ENCODE measurements around the gene TTLL6.

The TTLL6 gene

DNA sequence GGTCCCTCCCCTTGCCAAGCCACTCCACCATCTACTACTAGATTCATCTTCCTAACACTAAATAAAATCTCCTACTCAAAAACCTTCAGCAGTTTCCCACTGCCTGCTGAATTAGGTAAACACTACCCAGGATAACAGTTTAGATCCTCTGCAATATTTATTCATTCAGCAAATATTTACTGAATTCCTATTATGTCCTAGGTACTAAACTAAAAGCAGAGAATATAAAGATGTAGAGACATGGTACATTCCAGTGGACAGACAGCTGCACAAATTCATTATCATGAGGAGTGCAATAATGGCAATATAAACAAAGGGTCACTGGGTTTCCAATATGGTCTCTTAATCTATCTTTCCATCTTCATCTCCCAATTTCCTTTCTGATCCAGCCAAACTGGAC, 57.7 kb downstream of the TTLL6 start:
- no peak for DNase-seq

DNA sequence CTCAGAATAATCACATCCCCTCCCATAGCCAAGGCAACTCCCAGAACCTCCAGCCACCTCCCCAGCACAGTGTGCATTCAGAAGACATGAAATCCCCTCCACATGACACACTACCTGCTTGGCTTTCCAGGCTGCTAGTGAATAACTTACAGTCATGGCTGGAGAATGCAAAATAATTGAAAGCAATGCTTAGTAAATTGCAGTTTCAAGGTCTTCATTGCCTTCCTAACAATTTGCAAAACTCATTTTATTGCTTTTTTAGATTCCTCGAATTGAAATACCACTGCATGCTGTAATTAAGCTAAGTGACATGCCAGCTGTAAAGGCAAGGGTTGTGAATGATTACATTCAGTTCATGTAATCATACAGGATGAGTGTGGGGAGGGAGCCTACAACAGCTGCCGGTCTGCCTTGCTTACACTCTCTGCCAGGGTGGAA, 59.5 kb downstream of the TTLL6 start:
- no peak for DNase-seq

DNA sequence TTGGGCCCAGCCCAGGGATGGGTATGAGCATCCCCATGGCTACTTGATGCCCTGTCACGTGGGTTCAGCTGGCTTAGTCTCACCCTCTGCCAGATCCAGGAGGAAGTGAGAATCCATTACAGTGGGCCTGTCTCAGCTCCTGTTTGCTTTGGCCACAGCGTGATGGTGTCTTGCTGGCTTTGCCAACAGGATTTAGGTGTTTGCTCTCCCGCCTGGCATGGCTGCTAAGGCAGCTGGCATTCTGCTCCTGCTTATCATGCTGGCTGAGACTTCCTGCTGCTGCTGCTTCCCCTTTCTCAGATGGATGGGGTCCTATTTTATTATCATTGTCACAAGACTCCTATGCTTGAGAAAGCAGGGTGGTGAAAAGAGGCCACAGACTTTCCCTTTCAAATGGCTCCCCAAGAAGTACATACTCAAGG, 60.2 kb downstream of the TTLL6 start:
- DNase-seq = no peak

DNA sequence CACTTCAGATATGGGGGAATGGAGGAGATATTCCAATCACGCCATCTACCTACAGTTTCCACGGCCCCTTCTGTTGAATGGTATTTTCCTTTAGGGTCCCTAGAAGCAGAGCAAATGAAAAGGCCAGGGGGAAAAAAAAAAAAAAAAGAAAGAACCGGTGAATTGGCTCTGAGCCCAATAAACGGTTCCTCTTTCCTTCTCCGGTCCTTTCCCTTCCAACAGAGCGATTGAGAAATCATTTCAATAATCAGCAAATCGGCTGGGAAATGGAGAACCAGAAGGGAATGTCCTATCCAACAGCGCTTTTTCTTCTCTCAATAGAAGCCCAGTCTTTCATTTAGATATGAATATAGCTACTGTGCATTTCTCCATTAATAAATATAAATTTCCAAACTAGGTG, 61.7 kb downstream of the TTLL6 start:
- no peak for DNase-seq

DNA sequence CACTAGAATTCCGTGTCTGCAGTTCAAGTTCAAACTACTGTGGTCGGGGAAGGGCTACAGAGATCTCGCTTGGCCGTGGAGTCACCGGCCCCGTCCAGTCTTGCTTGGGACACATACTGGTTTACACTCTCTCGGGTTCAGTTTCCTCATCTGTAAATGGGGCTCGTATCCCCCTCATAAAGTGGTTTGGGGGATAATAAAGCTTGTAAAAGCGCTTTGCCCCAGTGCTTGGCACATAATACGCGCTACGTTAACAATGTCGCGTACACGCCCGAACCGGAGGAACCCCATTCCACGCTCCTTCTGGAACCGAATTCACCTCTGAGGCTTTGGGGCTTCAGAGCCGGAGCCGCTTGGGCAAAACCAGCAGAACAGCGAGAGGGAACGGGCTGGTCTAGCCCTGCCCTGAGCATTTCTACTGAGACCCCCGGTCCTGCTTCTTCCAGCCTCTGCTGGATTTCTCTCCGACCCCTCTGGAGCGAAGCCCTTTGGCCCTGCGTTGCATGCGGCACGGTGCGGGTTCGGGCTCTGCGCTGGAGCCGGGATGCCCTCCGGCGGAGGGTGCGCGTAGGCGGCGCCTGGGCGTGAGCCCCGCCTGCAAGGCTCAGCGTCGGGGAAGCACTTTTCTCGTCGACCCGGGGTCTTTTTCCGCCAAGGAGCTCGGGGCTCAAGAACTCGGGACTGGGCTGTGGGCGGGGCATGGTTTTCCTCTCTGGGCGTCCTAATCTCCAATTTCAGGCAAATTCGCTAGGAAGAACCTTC, 62.3 kb downstream of the TTLL6 start:
- DNase-seq = no peak

DNA sequence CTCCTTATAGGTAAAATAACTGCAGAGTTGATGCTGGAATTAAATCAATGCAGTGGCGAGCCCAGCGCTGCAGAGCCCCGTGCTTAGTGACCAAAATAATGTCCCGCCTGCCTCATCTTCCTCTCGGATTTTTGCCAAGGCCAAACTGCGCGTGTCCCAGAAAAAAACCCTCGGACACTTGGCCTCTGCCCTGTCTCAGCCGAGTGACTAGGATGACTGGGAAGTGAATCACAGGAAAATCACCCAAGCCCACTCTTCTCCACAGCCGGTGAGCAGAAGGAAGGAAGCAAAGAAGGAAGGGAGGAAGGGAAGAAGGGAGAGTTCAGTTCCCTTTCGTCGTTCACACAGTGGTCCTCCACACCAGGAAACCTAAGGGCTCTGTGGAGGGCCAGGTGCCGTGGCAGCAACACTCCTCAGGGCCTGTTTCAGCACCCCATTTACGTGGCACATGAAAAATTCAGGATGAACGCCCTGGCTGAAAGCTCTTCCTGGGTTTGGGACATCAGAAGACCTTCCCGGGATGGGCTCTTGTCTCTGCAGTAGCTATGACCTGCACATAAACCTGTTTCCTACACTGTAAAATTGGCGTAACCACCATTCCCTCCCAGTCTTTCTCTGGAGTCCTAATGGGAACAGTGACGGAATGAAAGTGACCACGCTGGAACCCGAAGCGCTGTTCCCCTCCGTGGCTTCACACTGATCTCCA, 63.1 kb downstream of the TTLL6 start:
- DNase-seq = no peak

DNA sequence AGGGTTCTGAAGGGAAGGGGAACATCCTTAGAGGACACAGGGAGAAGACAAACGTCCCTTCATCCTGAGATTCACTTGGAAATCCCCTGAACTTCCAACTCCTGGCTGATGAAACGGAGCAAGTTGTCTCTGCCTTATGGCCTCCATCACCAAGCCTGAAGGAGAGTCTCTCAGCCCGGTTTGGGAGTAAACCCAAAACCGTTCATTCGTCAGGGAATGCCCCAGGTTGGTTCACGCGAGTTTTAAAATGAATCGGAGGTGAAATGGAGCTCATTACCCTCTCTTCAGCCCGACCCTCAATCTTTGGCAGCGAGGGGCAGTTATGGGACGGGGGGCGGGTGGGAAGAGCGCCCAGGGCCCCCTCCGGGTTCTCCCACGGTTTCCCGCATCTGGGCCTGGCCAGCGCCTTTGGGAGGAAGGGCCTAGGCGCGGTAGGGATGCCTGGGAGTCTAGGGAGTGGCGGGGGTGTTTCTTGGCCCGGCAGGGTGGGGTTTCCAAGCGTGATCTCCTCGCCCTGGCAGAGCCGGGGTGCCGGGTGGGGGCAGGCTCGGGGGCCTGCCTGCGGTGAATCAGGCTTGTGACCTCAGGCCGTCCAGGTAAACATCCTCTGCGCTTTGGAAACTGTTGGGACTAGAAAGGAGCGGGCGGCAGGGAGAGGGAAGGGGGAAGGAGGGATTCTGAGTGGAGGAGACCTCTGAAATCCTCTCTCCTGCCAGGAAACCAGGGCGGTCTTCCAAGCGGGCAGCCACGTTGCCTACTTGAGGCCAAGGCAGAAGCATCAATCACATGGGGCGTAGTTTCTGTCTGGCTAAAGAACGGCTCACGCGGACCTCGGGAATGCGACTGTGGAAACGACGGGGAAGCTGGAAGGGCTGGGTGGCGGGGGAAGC, 64.4 kb downstream of the TTLL6 start:
- no peak for DNase-seq

DNA sequence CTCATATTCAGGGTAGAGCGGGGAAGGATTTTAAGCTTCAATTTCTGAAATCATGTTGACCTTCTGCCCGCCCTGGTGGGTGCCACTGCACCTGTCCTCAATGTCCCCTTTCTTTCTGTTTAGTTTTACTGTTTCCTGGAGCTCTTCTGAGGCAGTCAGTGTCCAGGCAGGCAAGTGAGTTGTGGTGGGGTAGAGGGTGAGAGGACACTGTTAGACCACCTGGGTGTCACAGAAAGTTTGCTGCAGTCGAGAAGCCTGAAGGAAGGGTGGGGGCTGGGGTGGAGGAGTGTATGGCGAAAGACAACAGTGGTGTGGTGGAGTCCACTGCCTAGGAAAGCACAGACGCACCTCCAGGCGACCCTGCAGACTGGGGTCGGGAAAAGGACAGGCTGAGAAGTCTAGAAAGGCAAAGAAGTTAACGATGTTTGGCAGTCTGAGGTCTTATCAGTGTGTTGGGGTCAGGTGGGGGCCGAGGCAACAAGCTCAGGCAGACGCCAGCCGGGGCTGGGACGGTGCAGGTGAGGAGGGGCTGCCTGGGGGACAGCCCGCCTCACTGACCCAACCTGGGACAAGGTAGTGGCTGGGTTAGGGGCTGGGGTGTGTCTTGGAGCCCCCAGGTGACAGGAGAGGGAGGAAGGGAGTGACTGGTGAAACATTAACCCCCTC, 65.2 kb downstream of the TTLL6 start:
- DNase-seq = no peak

DNA sequence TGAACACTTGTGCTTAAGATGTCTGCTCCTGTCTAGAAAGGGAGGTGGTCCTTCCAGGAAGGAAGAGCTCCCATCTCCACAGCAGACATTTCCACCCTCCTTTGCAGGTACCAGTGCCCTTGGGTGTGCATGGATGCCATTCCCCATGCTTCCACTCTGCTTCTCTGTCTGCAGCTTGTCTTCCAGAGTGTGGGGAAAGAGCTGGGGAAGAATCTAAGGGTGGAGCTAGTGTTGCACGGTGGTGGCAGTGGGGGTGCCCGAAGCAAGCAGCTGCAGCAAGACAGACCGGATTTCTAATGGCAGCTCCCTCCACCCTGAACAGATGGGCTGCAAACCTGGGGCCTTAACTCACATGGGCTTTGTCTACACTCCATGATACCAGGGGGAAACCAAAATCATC, 65.9 kb downstream of the TTLL6 start:
- DNase-seq = no peak

DNA sequence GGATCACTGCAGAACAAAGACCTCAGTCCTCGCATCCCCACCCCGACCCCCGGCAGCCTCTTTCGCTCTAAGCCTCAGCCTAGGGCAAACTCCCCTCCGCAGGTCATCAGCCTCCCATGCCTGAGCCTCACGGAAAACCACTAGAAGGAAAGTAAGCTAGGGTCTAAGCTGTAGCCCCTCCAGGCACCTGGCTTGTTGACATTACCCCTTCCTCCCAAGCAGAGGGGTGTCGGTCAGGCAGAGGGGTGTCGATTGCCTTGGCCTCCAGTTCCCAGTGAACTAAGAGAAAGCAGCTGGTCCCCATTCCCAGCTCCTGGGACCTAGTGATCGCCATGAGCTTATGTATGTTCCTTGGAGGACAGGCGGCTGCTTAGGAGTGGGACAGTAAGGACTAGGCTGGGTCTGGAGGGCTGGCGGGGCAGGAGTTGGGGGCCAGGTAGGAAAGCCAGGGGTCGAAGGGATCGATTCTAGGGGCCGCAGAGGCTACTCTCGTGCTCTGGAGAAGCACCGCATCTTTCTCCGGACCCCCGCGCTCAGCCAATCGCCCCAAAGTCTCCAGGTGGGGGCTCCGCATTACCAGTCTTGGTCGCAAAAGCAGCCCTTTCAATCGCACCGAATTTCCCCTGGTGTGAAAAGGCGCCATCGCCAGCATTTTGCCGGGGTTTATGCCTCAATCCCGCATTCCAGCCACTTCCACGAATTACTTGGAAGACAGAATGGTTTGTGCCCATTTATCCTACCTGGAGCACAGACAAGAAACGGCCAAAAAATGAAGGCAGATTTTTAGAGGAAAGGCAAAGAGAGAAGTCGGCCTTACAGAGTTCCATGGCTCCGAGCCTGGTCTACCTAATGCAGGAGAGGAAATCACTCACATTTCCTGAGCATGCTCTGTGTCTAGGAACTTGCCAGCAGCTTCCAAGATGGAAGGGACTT, 67.1 kb downstream of the TTLL6 start:
- peak; percentile 68 for DNase-seq

DNA sequence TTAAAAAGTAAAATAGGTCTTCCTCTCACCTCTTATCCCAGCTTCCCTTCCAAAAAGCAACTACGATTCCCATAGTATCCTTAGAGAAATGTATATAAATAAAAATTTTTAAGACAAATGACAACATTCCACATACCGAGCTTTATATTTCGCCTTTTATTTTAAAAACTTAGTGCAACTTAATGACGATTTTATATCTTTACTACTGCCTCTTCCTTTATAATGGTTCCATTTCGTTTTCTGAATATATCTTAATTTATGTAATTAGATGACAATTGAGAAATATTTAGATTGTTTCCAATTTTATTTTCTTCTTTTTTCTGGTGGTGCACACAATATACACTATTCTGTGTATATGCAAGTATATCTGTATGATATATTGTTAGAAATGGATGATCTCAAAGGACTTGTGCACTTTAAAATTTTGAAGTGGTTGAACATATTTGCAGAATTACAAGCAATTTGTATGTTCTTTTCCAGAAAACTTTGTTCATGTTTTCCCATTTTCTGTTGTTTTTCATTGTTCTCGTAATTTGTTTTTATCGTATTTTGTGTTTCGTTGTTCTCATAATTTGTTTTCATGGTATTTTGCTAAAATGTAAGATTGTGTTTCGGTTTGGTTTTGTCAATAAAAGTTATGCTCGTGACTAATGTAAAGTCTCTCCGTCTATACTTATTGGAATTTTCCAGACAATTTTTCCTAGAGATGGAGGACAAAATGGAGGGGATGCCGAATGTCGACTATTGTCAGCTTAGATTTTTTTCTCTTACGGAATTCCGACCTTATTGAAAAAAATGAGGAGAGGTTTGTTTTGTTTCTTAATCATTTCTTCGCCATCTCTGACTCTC, 68.1 kb downstream of the TTLL6 start:
- no peak for DNase-seq

DNA sequence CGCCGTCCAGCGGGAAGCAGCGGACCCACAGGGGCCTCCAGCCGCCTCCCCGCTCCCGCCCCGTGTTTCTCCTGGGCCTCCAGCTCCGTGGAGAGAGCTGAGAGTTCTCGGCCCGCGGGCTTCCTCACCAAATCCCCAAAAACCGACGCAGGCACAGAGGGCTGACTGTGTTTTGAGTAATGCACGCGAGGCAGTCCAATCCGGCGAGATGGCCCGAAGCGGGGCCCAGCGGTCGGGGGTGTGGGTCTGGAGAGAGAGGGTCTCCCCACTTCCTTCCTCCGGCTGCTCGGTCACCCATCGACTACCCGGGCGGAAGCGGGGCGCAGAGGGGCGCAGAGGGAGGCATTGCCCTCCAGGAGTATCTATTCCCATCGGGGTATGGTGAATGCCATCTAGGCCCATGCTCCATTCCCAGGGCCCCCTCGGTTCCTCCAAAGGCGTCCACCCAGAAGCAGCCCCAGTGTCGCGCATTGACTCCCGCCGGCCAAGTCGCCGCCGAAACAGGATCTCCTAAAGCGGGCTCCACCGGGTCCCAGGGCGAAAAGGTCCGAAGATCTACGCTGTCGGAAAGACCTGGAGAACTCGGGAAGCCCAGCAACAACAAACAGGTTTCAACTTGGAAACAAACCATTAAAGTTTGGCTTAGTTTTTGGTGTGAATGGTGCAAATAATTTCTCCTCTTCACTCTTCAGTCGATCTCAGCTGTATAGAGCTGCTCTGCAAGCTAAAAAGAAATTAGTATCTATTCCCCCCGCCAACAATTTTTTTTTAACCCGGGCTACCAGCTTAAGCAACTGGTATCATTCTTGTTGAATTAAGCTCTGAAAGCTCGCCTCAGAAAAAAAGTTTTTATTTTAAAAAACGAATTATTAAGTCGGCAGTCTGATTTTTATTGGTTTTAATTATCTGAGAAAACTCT, 69.3 kb downstream of the TTLL6 start:
- peak; percentile 76 for DNase-seq

DNA sequence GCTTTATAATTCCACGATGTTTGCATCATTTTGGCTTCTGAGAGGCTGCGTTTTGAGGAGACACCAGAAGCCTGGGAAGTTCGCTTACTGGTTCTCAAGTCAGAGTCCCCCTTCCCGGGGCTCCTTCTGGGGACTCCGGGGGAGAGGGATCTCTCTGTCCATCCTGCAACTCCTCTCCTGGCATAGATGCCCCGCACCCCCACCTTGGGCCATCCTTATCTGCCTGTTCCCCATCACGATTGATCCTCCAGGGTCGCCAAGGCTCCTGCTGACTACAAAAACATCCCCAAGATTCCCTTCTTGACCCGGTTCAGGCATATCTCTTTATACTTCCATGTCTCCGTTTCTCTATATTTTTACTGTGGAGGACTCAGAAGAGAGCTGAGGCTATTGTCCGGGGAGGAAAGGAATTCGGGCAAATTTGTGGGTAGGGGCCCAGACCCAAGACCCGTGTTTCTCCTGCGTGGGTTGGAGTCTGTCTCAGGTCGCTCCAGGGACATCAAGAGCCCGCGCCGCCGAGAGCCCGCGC, 70.0 kb downstream of the TTLL6 start:
- DNase-seq = no peak

DNA sequence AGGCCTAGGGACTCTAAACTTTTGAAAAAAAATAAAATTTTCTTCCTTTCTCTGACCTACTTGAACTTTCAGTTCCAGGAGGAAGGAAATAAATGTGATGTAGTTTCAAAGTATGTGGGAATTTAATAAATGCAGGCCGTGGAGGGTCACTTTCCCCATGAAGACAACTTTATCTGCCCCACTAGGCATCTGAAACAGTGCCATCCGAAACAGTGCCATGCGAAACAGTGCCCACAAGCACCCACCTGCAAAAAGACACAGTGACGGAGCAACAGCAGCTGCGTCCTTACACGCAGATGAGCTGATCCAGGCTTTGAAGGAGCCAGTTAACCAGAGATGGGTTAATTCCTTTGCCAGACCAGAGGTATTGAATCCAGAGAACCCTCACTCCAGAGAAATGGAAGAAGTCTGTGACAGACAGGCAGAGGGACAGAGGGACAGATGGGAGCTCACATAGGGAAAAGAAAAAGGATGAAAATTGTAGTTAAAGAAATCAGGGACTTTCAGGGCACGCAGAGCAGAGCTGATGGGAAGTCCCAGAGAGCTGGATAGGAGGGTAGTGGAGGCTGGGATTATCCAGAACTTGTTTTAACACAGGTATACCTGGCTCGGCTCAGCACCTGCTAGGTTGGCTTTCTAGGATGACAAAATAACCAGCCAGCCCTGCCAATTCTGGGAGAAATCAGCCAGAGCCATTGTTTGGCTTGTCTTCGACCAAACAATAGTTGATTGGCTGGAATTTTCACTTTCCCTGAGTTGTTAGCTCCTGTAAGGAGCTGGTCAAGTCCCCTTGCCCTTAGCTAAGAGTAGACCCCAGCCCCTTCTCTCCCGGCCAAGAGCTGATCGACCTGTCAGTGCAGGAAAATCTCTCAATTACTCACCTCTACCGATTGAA, 71.4 kb downstream of the TTLL6 start:
- DNase-seq = no peak

DNA sequence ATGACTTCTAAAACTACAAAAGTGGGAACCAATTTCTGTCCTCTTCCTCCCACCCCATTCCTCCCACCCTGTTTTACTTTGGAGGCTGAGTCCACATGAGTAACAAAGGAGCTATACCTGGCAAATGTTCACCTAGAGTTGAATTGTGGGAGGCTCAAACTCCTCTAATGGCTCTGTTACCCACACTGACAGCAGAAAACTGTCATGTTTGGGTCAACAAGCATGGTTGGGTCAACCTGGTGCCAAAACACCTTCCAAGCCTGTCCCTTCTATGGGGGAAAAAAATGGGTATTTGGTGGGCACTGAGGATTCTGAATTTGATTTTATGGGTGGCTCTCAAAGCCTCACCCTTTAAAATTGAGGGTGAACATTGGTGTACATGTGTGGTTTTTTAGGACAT, 76.5 kb downstream of the TTLL6 start:
- peak; percentile 1 for DNase-seq

DNA sequence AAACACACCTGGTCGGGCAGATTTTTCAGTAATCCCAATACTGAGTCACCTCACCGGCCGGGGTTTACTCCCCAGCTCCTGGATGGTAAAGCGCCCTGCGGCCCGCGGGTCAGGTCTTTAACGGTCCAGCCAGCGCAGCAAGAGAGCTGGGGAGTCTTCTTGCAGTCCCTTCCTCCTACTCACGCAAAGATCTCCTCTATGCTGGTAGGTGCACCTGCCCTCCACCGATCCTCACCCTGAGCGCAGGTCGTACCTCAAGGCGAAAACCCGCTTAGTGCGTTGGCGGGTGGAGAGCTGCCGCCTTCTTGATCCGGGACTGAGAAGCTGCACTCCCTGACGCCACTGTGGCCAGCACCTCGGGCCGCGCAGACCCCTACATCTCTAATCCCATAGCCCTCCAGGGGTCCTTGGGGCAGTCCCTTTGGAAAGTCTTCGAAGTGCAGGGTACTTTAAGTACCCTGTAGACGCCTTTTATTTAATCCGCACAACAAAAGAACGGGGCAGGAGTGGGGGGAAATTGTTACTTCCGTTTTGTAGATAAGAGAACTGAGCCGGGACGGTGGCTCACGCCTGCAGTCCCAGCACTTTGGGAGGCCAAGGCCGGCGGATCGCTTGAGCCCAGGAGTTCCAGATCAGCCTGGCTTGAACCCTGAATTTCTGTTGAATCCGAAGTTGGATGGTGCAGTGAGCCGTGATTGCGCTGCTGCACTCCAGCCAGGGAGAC, 78.1 kb downstream of the TTLL6 start:
- DNase-seq = peak; percentile 42

DNA sequence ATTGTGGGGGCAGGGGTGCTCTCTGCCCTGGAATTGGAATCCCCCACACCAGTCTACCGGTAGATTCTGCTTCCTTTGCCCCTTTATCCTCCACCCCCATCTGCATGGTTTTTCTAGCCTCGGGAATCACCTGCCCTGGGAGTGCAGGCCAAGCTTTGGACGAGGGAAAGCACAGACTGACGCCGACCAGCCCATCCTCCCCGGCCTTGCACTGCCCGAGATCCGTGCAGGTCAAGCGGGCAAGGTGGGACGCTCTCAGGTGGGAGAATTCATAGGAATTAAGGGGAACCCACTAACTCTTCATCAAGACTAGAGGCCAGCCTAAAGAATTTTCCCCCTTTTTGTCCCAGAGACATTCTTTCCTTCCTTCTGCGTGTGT, 78.6 kb downstream of the TTLL6 start:
- DNase-seq = no peak
